ENCODE results near the gene SLC25A42.
"Not testable (repeated sequence)": the region's sequence is repeated elsewhere in the genome, so short reads cannot be mapped to it uniquely, and the experiment has no call there.

Gene SLC25A42

GRCh38 chr19:19063183-19064097 lies at the start of gene SLC25A42:
TSS of gene SLC25A42 (plus strand) at chr19:19063994. CDS start at chr19:19096125, 32,131 bp downstream.
- DNase-seq, result peak; percentile 100

GRCh38 chr19:19021115-19021514 lies 42.7 kb upstream of the SLC25A42 start:
- DNase-seq, result no peak

GRCh38 chr19:19022380-19022961 lies 41.3 kb upstream of the SLC25A42 start:
- no peak for DNase-seq

GRCh38 chr19:19023376-19023775 lies 40.4 kb upstream of the SLC25A42 start:
- DNase-seq, result not testable (repeated sequence)

GRCh38 chr19:19025861-19026260 lies 37.9 kb upstream of the SLC25A42 start:
- no peak for DNase-seq

GRCh38 chr19:19026299-19026971 lies 37.4 kb upstream of the SLC25A42 start:
- DNase-seq, result no peak

- DNase-seq, result no peak
Measured at GRCh38 chr19:19027228-19027627, 36.6 kb upstream of the SLC25A42 start.

GRCh38 chr19:19028526-19028925 lies 35.3 kb upstream of the SLC25A42 start:
- DNase-seq, result no peak

GRCh38 chr19:19031891-19032290 lies 31.9 kb upstream of the SLC25A42 start:
- DNase-seq, result peak in 1 of 2 donors; percentile 2

- DNase-seq, result peak; percentile 74 to 82
Measured at GRCh38 chr19:19032420-19033175, 31.2 kb upstream of the SLC25A42 start.

GRCh38 chr19:19033176-19033425 lies 30.7 kb upstream of the SLC25A42 start:
- no peak for DNase-seq

- DNase-seq, result peak; percentile 92 to 93
Measured at GRCh38 chr19:19033426-19034203, 30.2 kb upstream of the SLC25A42 start, which contains the start of the genes ARMC6 and SUGP2. TSS of gene ARMC6 (plus strand) at chr19:19033603. CDS start at chr19:19034210, 607 bp downstream. TSS of gene SUGP2 (minus strand) at chr19:19033517. CDS start at chr19:19031071, 2,446 bp downstream.

GRCh38 chr19:19034204-19034624 lies 29.6 kb upstream of the SLC25A42 start:
- peak; percentile 67 to 78 for DNase-seq

GRCh38 chr19:19039901-19040300 lies 23.9 kb upstream of the SLC25A42 start:
- DNase-seq, result peak; percentile 44 to 51

GRCh38 chr19:19040417-19040816 lies 23.4 kb upstream of the SLC25A42 start:
- DNase-seq, result no peak

GRCh38 chr19:19042732-19043280 lies 21.0 kb upstream of the SLC25A42 start:
- no peak for DNase-seq

GRCh38 chr19:19043481-19043880 lies 20.3 kb upstream of the SLC25A42 start:
- DNase-seq, result no peak

GRCh38 chr19:19043881-19044280 lies 19.9 kb upstream of the SLC25A42 start:
- no peak for DNase-seq

GRCh38 chr19:19049406-19049805 lies 14.4 kb upstream of the SLC25A42 start:
- no peak for DNase-seq

- DNase-seq, result no peak
Measured at GRCh38 chr19:19050104-19050503, 13.7 kb upstream of the SLC25A42 start.

GRCh38 chr19:19050731-19051130 lies 13.1 kb upstream of the SLC25A42 start:
- no peak for DNase-seq

Measured in CD4-positive, alpha-beta T cell treated with Interferon alpha-2 for 1 hour (primary cell).